CD8-positive, alpha-beta memory T cell (primary cell): ENCODE measurements around the gene ZIC3. TPM values are rescaled to one million over a fixed set of nuclear protein-coding genes. Genes with fewer than 3 reads are reported as not detected.
A peak's percentile ranks its signal among the peaks of the same experiment; 100 is the strongest.

Experiments used
- CTCF ChIA-PET: fragments of 350-600 bp; sonication (Branson Sonifier 250); formaldehyde crosslinking; loops from one replicate; lab custom pipeline; 2021; ENCODE audit warnings: antibody characterized with exemption; lab: Charles Lee
- POLR2A ChIA-PET: fragments of 350-600 bp; sonication (Branson Sonifier 250); formaldehyde crosslinking; loops from one replicate; lab custom pipeline; 2021; ENCODE audit warnings: antibody characterized with exemption; lab: Charles Lee
- DNase-seq, 5 donors: peaks; one replicate each; pipeline versions ENCODE4 v3.0.0 to v3.0.0-alpha.2; 2020 to 2022; ENCODE audit warnings: mixed read lengths in 1 of 5
- H3K27ac ChIP-seq: one replicate; pipeline ENCODE4 v1.7.0; 2013; ENCODE audit warnings: low read depth, mild to moderate bottlenecking, low read length, moderate library complexity
- H3K27me3 ChIP-seq: 2 replicates; pipeline ENCODE4 v1.7.0; 2013; ENCODE audit warnings: low read length, mild to moderate bottlenecking; ENCODE audit not compliant: insufficient read depth, poor library complexity, severe bottlenecking
- H3K36me3 ChIP-seq: 2 replicates; pipeline ENCODE4 v1.7.0; 2013; ENCODE audit warnings: mild to moderate bottlenecking, low read length, moderate library complexity; ENCODE audit not compliant: insufficient read depth
- H3K4me1 ChIP-seq: 2 replicates; pipeline ENCODE4 v1.7.0; 2013; ENCODE audit warnings: mild to moderate bottlenecking, low read length, moderate library complexity; ENCODE audit not compliant: insufficient read depth
- H3K4me3 ChIP-seq: 2 replicates; pipeline ENCODE4 v1.7.0; 2013; ENCODE audit warnings: mild to moderate bottlenecking, low read length
- H3K9me3 ChIP-seq: 2 replicates; pipeline ENCODE4 v1.7.0; 2013; ENCODE audit warnings: mild to moderate bottlenecking, low read length
- H3K27ac Mint-ChIP-seq, 8 donors: one replicate each; pipeline ENCODE4 v1.8.0; 2020 to 2021; ENCODE audit warnings: mixed read lengths in 8 of 8, mild to moderate bottlenecking in 6 of 8, inconsistent platforms in 3 of 8, moderate library complexity in 3 of 8
- H3K27me3 Mint-ChIP-seq, 2 donors: one replicate each; pipeline ENCODE4 v1.8.0; 2020 to 2021; ENCODE audit warnings: mixed read lengths in 2 of 2, mild to moderate bottlenecking in 1 of 2, moderate library complexity in 1 of 2
- H3K36me3 Mint-ChIP-seq, 3 donors: one replicate each; pipeline ENCODE4 v1.8.0; 2020 to 2021; ENCODE audit warnings: mixed read lengths in 3 of 3, inconsistent platforms in 1 of 3, mild to moderate bottlenecking in 1 of 3
- H3K4me1 Mint-ChIP-seq, 3 donors: one replicate each; pipeline ENCODE4 v1.8.0; 2020 to 2021; ENCODE audit warnings: mixed read lengths in 3 of 3, inconsistent platforms in 1 of 3, mild to moderate bottlenecking in 1 of 3
- H3K4me3 Mint-ChIP-seq, 7 donors: one replicate each; pipeline ENCODE4 v1.8.0; 2020 to 2021; ENCODE audit warnings: mixed read lengths in 7 of 7, mild to moderate bottlenecking in 6 of 7, moderate library complexity in 4 of 7, inconsistent platforms in 2 of 7
- H3K9me3 Mint-ChIP-seq, 5 donors: one replicate each; pipeline ENCODE4 v1.8.0; 2020 to 2022; ENCODE audit warnings: mixed read lengths in 5 of 5, mild to moderate bottlenecking in 3 of 5, moderate library complexity in 2 of 5, inconsistent platforms in 1 of 5
- polyA plus RNA-seq: library from polyadenylated mRNA; unstranded; fragments of 300-500 nt; fragmentation: Illumina TruSeq; gene quantifications from one replicate; pipeline ENCODE4 v1.2.3, GENCODE V29; 2021
- total RNA-seq, 2 experiments: library from RNA; stranded (reverse); gene quantifications; one replicate each; pipeline ENCODE4 v1.2.3, GENCODE V29; 2021

The ZIC3 gene
- total RNA-seq (not detected), polyA plus RNA-seq (not detected)

DNA sequence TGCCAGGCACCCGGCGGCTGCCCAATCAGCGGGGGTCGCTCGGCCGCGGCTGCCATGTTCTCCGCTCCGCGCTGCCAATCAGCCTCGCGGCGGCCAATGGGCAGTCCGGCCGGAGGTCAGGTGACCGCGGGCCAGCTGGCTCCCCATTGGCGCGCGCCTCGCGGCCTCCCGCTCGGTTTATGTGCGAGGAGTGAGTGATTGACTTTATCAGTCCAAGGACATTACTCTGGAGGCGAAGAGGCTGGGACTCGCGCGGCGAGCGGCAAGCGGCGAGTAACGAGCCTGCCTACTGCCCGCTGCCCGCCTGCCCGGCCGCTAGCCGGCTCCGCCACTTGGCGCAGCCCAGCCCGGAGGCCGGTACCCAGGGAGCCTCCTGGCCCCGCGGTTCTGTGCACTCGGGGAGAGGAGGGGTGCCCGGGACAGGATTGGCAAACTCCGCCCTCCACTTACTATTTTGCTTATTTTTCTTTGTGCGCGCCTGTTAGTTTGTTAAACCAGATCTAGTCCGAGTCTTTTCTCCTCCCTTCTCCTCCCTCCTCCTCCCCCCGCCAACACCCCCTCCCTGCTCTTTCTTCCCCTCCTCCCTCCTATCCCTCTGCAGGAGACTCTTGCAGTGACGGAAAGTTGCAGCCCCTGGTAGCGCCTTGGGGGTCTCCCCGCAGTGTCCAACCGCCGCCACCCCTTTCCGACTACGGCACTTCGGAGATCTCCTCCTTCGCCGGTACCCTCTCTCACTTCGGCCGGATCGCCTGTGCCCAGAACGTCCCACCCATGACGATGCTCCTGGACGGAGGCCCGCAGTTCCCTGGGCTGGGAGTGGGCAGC lies at the start of gene ZIC3:
Gene ZIC3 (plus strand): TSS at position 207 of the 825 bp plus-strand sequence. CDS start 565 bp downstream, at position 772.
- ChIA-PET POLR2A (no interaction called here), CTCF (no interaction called here)
- Histone ChIP-seq H3K36me3 (no peaks in the 10 kb centered on the region), H3K9me3 (no peaks in the 10 kb centered on the region), H3K4me3 (no peak within 1 kb of the TSS), H3K27ac (no peak within 1 kb of the TSS), H3K4me1 (no peaks in the 10 kb centered on the region), H3K27me3 (no peaks in the 10 kb centered on the region)
- peaks cover 0 to 10% (median 4%) of the 10 kb centered on the region in 5 donors for H3K9me3 Mint-ChIP-seq
- H3K27ac Mint-ChIP-seq: no peak within 1 kb of the TSS
- H3K36me3 Mint-ChIP-seq: no peaks in the 10 kb centered on the region
- H3K4me3 Mint-ChIP-seq: peak within 1 kb of the TSS in 5 of 7 donors; percentile 39 to 59 (median 42)
- no peak for DNase-seq
- H3K27me3 Mint-ChIP-seq: peaks cover 52 to 55% of the 10 kb centered on the region in 2 donors
- peaks cover 3 to 11% (median 4%) of the 10 kb centered on the region in 3 donors for H3K4me1 Mint-ChIP-seq

DNA sequence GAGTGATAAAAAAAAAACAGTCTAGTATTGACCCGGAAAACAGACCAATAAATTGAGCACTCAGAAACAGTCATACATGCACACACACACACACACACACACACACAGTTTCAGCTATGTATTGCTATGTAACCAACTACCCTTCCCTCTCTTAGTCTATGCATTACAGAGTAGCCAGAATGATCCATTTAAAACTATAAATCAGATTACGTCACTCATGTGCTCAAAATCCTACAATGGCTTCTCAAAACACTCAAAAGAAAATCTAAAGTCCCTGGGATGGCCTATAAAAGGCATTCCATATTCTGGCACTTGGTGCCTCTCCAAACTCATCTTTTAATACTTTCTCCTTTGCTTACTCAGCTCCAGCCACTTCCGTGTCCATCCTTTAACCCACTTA lies 46.5 kb upstream of the ZIC3 start:
- POLR2A ChIA-PET: no interaction called here
- Mint-ChIP-seq H3K27ac (peak overlapping the region in 1 of 8 donors; percentile 47), H3K4me1 (no peaks in the 10 kb centered on the region), H3K27me3 (peaks cover 0 to 2% of the 10 kb centered on the region in 2 donors), H3K9me3 (no peaks in the 10 kb centered on the region), H3K36me3 (no peaks in the 10 kb centered on the region), H3K4me3 (no peak overlapping the region)
- CTCF ChIA-PET: no interaction called here
- H3K27ac ChIP-seq: no peak overlapping the region
- H3K4me1 ChIP-seq: no peaks in the 10 kb centered on the region
- no peak overlapping the region for H3K4me3 ChIP-seq
- no peaks in the 10 kb centered on the region for H3K27me3 ChIP-seq
- no peaks in the 10 kb centered on the region for H3K9me3 ChIP-seq
- no peaks in the 10 kb centered on the region for H3K36me3 ChIP-seq
- no peak for DNase-seq

GRCh38 chrX:137545711-137546651 lies 19.9 kb upstream of the ZIC3 start:
- CTCF ChIA-PET: no interaction called here
- no peak overlapping the region for H3K27ac Mint-ChIP-seq

GRCh38 chrX:137547291-137547690 lies 18.6 kb upstream of the ZIC3 start:
- Mint-ChIP-seq H3K4me3 (no peak overlapping the region), H3K4me1 (peaks cover 0 to 2% (median 0%) of the 10 kb centered on the region in 3 donors), H3K27ac (no peak overlapping the region), H3K36me3 (peaks cover 0 to 2% (median 0%) of the 10 kb centered on the region in 3 donors), H3K27me3 (peaks cover 26 to 39% of the 10 kb centered on the region in 2 donors), H3K9me3 (peaks cover 0 to 7% (median 0%) of the 10 kb centered on the region in 5 donors)
- Histone ChIP-seq H3K36me3 (no peaks in the 10 kb centered on the region), H3K9me3 (no peaks in the 10 kb centered on the region), H3K4me3 (no peak overlapping the region), H3K27ac (no peak overlapping the region), H3K4me1 (no peaks in the 10 kb centered on the region), H3K27me3 (no peaks in the 10 kb centered on the region)
- DNase-seq: no peak
- ChIA-PET POLR2A (no interaction called here), CTCF (no interaction called here)

More at GRCh38 chrX:137545711-137546651, 19.9 kb upstream of the ZIC3 start:
- peaks cover 0 to 2% (median 0%) of the 10 kb centered on the region in 3 donors for H3K4me1 Mint-ChIP-seq
- peaks cover 0 to 2% (median 0%) of the 10 kb centered on the region in 3 donors for H3K36me3 Mint-ChIP-seq
- POLR2A ChIA-PET: no interaction called here
- H3K9me3 Mint-ChIP-seq: peaks cover 0 to 7% (median 0%) of the 10 kb centered on the region in 5 donors
- Histone ChIP-seq H3K27me3 (no peaks in the 10 kb centered on the region), H3K9me3 (no peaks in the 10 kb centered on the region), H3K36me3 (no peaks in the 10 kb centered on the region), H3K4me3 (no peak overlapping the region), H3K4me1 (no peaks in the 10 kb centered on the region), H3K27ac (no peak overlapping the region)
- no peak overlapping the region for H3K4me3 Mint-ChIP-seq
- DNase-seq: no peak
- peaks cover 22 to 41% of the 10 kb centered on the region in 2 donors for H3K27me3 Mint-ChIP-seq

GRCh38 chrX:137548261-137548660 lies 17.7 kb upstream of the ZIC3 start:
- peaks cover 26 to 39% of the 10 kb centered on the region in 2 donors for H3K27me3 Mint-ChIP-seq

DNA sequence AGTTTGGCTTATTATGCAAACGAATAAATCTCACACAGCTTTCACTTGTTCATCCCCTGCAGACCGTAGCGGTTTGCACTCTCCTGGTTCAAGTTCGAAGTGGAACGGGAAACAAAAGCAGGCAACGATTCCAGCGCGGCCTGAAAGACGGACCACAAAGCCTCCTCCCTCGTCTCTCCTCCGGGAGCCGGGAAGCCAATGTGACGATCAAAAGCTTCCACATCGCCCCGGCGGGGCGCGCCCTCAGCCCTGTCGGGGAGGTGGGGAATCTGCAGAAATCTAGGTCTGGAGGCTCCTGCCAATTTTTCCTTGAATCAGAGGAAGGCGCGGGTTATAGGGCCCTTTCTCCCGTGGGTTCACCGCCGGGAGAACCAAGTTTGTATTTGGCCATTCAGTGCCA lies 16.9 kb upstream of the ZIC3 start:
- Mint-ChIP-seq H3K27me3 (peaks cover 26 to 37% of the 10 kb centered on the region in 2 donors), H3K36me3 (peaks cover 0 to 2% (median 0%) of the 10 kb centered on the region in 3 donors), H3K9me3 (peaks cover 0 to 7% (median 2%) of the 10 kb centered on the region in 5 donors), H3K4me1 (peaks cover 0 to 2% (median 0%) of the 10 kb centered on the region in 3 donors), H3K27ac (no peak overlapping the region), H3K4me3 (no peak overlapping the region)
- ChIA-PET CTCF (no interaction called here), POLR2A (no interaction called here)
- no peaks in the 10 kb centered on the region for H3K36me3 ChIP-seq
- DNase-seq: no peak
- H3K9me3 ChIP-seq: no peaks in the 10 kb centered on the region
- no peaks in the 10 kb centered on the region for H3K4me1 ChIP-seq
- no peak overlapping the region for H3K4me3 ChIP-seq
- H3K27me3 ChIP-seq: no peaks in the 10 kb centered on the region
- no peak overlapping the region for H3K27ac ChIP-seq

More at GRCh38 chrX:137548261-137548660, 17.7 kb upstream of the ZIC3 start:
- no peaks in the 10 kb centered on the region for H3K27me3 ChIP-seq
- H3K4me1 ChIP-seq: no peaks in the 10 kb centered on the region
- POLR2A ChIA-PET: no interaction called here
- H3K27ac ChIP-seq: no peak overlapping the region
- CTCF ChIA-PET: no interaction called here
- Mint-ChIP-seq H3K4me1 (peaks cover 0 to 2% (median 0%) of the 10 kb centered on the region in 3 donors), H3K4me3 (no peak overlapping the region), H3K36me3 (peaks cover 0 to 2% (median 0%) of the 10 kb centered on the region in 3 donors), H3K9me3 (peaks cover 0 to 7% (median 2%) of the 10 kb centered on the region in 5 donors), H3K27ac (no peak overlapping the region)
- H3K9me3 ChIP-seq: no peaks in the 10 kb centered on the region
- no peak overlapping the region for H3K4me3 ChIP-seq
- DNase-seq: no peak
- H3K36me3 ChIP-seq: no peaks in the 10 kb centered on the region

GRCh38 chrX:137549851-137550664 lies 15.9 kb upstream of the ZIC3 start:
- no peaks in the 10 kb centered on the region for H3K36me3 ChIP-seq
- no peaks in the 10 kb centered on the region for H3K4me1 ChIP-seq
- H3K9me3 ChIP-seq: no peaks in the 10 kb centered on the region
- no peaks in the 10 kb centered on the region for H3K27me3 ChIP-seq
- Mint-ChIP-seq H3K4me1 (peaks cover 0 to 2% (median 0%) of the 10 kb centered on the region in 3 donors), H3K27me3 (peaks cover 22 to 31% of the 10 kb centered on the region in 2 donors), H3K4me3 (no peak overlapping the region), H3K27ac (no peak overlapping the region), H3K9me3 (peaks cover 0 to 10% (median 2%) of the 10 kb centered on the region in 5 donors), H3K36me3 (peaks cover 0 to 2% (median 0%) of the 10 kb centered on the region in 3 donors)
- no peak for DNase-seq
- no peak overlapping the region for H3K27ac ChIP-seq
- ChIA-PET CTCF (no interaction called here), POLR2A (no interaction called here)
- H3K4me3 ChIP-seq: no peak overlapping the region
